IMR-90 (cell line): Measurements from ENCODE around the gene TP63.

Source experiments
- BHLHE40 ChIP-seq: fragments of 150-350 bp; IDR thresholded peaks from 2 replicates; pipeline ENCODE4 v1.6.1; 2016; ENCODE audit warnings: mild to moderate bottlenecking, low read depth, low read length
- FOS ChIP-seq: fragments of 150-350 bp; IDR thresholded peaks from 2 replicates; pipeline ENCODE4 v1.6.1; 2016; ENCODE audit warnings: low read depth, low read length
- MAFK ChIP-seq: IDR thresholded peaks from 2 replicates; pipeline ENCODE4 v1.6.1; 2012; ENCODE audit warnings: low read depth, low read length, improper control_type of control experiment
- POLR2A ChIP-seq: IDR thresholded peaks from 2 replicates; pipeline ENCODE4 v1.6.1; 2012; ENCODE audit warnings: mild to moderate bottlenecking, low read depth, low read length
- RAD21 ChIP-seq: IDR thresholded peaks from 2 replicates; pipeline ENCODE4 v1.6.1; 2012; ENCODE audit warnings: low read length, improper control_type of control experiment
- RCOR1 ChIP-seq: IDR thresholded peaks from 2 replicates; pipeline ENCODE4 v1.6.1; 2012; ENCODE audit warnings: mild to moderate bottlenecking, low read length, improper control_type of control experiment; ENCODE audit not compliant: insufficient replicate concordance
- RFX5 ChIP-seq: IDR thresholded peaks from 2 replicates; pipeline ENCODE4 v1.8.0; 2012; ENCODE audit warnings: low read depth, mild to moderate bottlenecking, low read length, moderate library complexity
- TF ChIP-seq, protein P1 (sequence below): conservative IDR thresholded peaks from 2 replicates; pipeline ENCODE4 v1.5.1; 2012; ENCODE audit warnings: mild to moderate bottlenecking, low read depth, low read length, improper control_type of control experiment
- TF ChIP-seq, protein P2 (sequence below): fragments of 150-350 bp; IDR thresholded peaks from 2 replicates; pipeline ENCODE4 v1.6.1; 2017; ENCODE audit warnings: mild to moderate bottlenecking, antibody characterized with exemption, low read length, low read depth

DNA sequence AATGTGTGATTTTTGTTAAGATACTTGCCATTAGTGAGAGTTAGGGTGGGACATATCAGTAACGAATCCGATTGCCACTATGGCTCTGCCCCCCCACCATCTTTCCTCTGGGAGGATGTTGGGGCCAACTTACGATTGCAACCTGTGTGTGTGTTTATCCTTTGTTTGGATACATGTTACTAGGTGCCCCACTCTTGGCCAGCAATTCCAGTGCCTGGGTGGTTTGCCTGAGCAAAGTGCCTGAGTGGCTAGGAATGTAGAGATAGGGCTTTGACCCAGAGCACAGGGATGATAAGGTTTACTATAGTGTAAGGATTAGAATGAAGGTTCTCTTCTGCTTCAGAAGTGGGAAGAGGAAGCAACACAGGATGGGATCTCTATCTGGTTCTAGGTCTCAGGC lies 231.8 kb downstream of the TP63 start:
- no peak for TF ChIP-seq POLR2A
- no peak for TF ChIP-seq RFX5
- TF ChIP-seq, protein P1, sequence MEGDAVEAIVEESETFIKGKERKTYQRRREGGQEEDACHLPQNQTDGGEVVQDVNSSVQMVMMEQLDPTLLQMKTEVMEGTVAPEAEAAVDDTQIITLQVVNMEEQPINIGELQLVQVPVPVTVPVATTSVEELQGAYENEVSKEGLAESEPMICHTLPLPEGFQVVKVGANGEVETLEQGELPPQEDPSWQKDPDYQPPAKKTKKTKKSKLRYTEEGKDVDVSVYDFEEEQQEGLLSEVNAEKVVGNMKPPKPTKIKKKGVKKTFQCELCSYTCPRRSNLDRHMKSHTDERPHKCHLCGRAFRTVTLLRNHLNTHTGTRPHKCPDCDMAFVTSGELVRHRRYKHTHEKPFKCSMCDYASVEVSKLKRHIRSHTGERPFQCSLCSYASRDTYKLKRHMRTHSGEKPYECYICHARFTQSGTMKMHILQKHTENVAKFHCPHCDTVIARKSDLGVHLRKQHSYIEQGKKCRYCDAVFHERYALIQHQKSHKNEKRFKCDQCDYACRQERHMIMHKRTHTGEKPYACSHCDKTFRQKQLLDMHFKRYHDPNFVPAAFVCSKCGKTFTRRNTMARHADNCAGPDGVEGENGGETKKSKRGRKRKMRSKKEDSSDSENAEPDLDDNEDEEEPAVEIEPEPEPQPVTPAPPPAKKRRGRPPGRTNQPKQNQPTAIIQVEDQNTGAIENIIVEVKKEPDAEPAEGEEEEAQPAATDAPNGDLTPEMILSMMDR = no peak
- TF ChIP-seq FOS = no peak
- TF ChIP-seq, protein P2, sequence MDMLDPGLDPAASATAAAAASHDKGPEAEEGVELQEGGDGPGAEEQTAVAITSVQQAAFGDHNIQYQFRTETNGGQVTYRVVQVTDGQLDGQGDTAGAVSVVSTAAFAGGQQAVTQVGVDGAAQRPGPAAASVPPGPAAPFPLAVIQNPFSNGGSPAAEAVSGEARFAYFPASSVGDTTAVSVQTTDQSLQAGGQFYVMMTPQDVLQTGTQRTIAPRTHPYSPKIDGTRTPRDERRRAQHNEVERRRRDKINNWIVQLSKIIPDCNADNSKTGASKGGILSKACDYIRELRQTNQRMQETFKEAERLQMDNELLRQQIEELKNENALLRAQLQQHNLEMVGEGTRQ = no peak
- no peak for TF ChIP-seq BHLHE40
- no peak for TF ChIP-seq RCOR1
- no peak for TF ChIP-seq RAD21
- no peak for TF ChIP-seq MAFK
